DOHH2 (cell line): Measurements from ENCODE around the gene PPFIBP2.

Experiments
- CTCF ChIP-seq: fragments of 200-600 bp; sonication (generic); IDR thresholded peaks from one replicate; pipeline ENCODE4 v1.5.1; 2014; ENCODE audit warnings: antibody characterized with exemption, mild to moderate bottlenecking, low read depth, low read length; ENCODE audit not compliant: poor library complexity, severe bottlenecking
- EZH2phosphoT487 ChIP-seq: fragments of 200-600 bp; sonication (generic); IDR thresholded peaks from 2 replicates; pipeline ENCODE4 v1.6.1; 2017; ENCODE audit warnings: borderline replicate concordance, mild to moderate bottlenecking, antibody characterized with exemption, low read length, moderate library complexity, mixed read lengths

- no peak for TF ChIP-seq CTCF
- no peak for TF ChIP-seq EZH2phosphoT487
These were observed 69.4 kb downstream of the PPFIBP2 start for GRCh38 chr11:7583248-7583647.
